Hepatocyte (in vitro differentiated cells): ENCODE measurements around the gene CSRP3. TPM values are rescaled to one million over a fixed set of nuclear protein-coding genes. Genes with fewer than 3 reads are reported as not detected.

ENCODE experiments used
- DNase-seq: peaks from one replicate; pipeline ENCODE4 v3.0.0-alpha.2; 2016; ENCODE audit warnings: low spot score
- H2AFZ ChIP-seq: fragments of 200-600 bp; sonication (generic); 2 replicates; pipeline ENCODE4 v1.6.0; 2016; ENCODE audit warnings: antibody characterized with exemption, mild to moderate bottlenecking
- H3K27ac ChIP-seq: fragments of 200-600 bp; sonication (generic); 2 replicates; pipeline ENCODE4 v1.5.1; 2016; ENCODE audit warnings: mild to moderate bottlenecking
- H3K27me3 ChIP-seq: fragments of 200-600 bp; sonication (generic); 2 replicates; pipeline ENCODE4 v1.6.1; 2016
- H3K36me3 ChIP-seq: fragments of 200-600 bp; sonication (generic); replicated peaks from 2 replicates; pipeline ENCODE4 v1.5.1; 2016; ENCODE audit warnings: low read depth; ENCODE audit not compliant: insufficient read depth
- H3K4me1 ChIP-seq: fragments of 200-600 bp; sonication (generic); 2 replicates; pipeline ENCODE4 v1.5.1; 2016; ENCODE audit warnings: mild to moderate bottlenecking, moderate library complexity; ENCODE audit not compliant: insufficient read depth
- H3K4me2 ChIP-seq: fragments of 200-600 bp; sonication (generic); 2 replicates; pipeline ENCODE4 v1.6.0; 2016
- H3K4me3 ChIP-seq: fragments of 200-600 bp; sonication (generic); 2 replicates; pipeline ENCODE4 v1.5.1; 2016; ENCODE audit warnings: mild to moderate bottlenecking
- H3K79me2 ChIP-seq: fragments of 200-600 bp; sonication (generic); 2 replicates; pipeline ENCODE4 v1.6.0; 2017; ENCODE audit warnings: mild to moderate bottlenecking
- H3K9me2 ChIP-seq: fragments of 200-600 bp; sonication (generic); replicated peaks from 2 replicates; pipeline ENCODE4 v1.6.0; 2017; ENCODE audit warnings: mild to moderate bottlenecking; ENCODE audit not compliant: insufficient read depth
- H3K9me3 ChIP-seq: fragments of 200-600 bp; sonication (generic); 2 replicates; pipeline ENCODE4 v1.5.1; 2016; ENCODE audit warnings: low read depth, mild to moderate bottlenecking
- H4K20me1 ChIP-seq: fragments of 200-600 bp; sonication (generic); 2 replicates; pipeline ENCODE4 v1.6.0; 2016; ENCODE audit warnings: mild to moderate bottlenecking; ENCODE audit not compliant: insufficient read depth, poor library complexity, severe bottlenecking
- CTCF ChIP-seq: fragments of 200-600 bp; sonication (generic); IDR thresholded peaks from 2 replicates; pipeline ENCODE4 v1.5.1; 2016; ENCODE audit warnings: antibody characterized with exemption, mild to moderate bottlenecking; ENCODE audit not compliant: poor library complexity
- EZH2 ChIP-seq: fragments of 200-600 bp; sonication (generic); IDR thresholded peaks from 2 replicates; pipeline ENCODE4 v1.6.1; 2016; ENCODE audit warnings: antibody characterized with exemption, mild to moderate bottlenecking, borderline replicate concordance
- EZH2phosphoT487 ChIP-seq: fragments of 200-600 bp; sonication (generic); IDR thresholded peaks from one replicate; pipeline ENCODE4 v1.6.1; 2018; ENCODE audit warnings: antibody characterized with exemption, mild to moderate bottlenecking, low read depth, moderate library complexity; ENCODE audit not compliant: unreplicated experiment, severe bottlenecking
- WGBS: methylation state at CpG from one replicate; pipeline ENCODE4 v1.1.6; 2016; ENCODE audit warnings: low lambda C conversion rate; ENCODE audit errors: missing lambda C conversion rate; 5-methylcytosine and 5-hydroxymethylcytosine counted together
- polyA plus RNA-seq: library from polyadenylated mRNA; unstranded; fragments of >200 nt; fragmentation: Nextera tagmentation; extraction: Ambion mirVana; gene quantifications from 2 replicates; pipeline ENCODE4 v1.2.1, GENCODE V29; 2016
- total RNA-seq: library from RNA; depleted of rRNA; stranded (reverse); fragments of >200 nt; gene quantifications from 2 replicates; pipeline ENCODE4 v1.2.3, GENCODE V29; 2014

Gene CSRP3
- total and polyA plus RNA-seq, 2 experiments from 2014 or later: 0.41 TPM; not detected in 1

GRCh38 chr11:19245351-19245750 lies 43.6 kb upstream of the CSRP3 start:
- H3K4me3 ChIP-seq: no peak overlapping the region
- no peaks in the 10 kb centered on the region for H3K79me2 ChIP-seq
- H3K4me1 ChIP-seq: peaks cover 5% of the 10 kb centered on the region
- H3K27me3 ChIP-seq: peaks cover 12% of the 10 kb centered on the region
- H3K9me3 ChIP-seq: no peaks in the 10 kb centered on the region
- no peaks in the 10 kb centered on the region for H4K20me1 ChIP-seq
- 72% methylated on average over 5 of the region's 5 CpGs for WGBS
- H2AFZ ChIP-seq: no peak overlapping the region
- no peak overlapping the region for H3K27ac ChIP-seq
- H3K36me3 ChIP-seq: no peaks in the 10 kb centered on the region
- H3K4me2 ChIP-seq: no peak overlapping the region
- no peak for DNase-seq
- no peaks in the 10 kb centered on the region for H3K9me2 ChIP-seq
- no peak for TF ChIP-seq EZH2phosphoT487
- no peak for TF ChIP-seq CTCF
- no peak for TF ChIP-seq EZH2

- no peaks in the 10 kb centered on the region for H3K9me3 ChIP-seq
- H3K9me2 ChIP-seq: no peaks in the 10 kb centered on the region
- H4K20me1 ChIP-seq: no peaks in the 10 kb centered on the region
- H3K36me3 ChIP-seq: no peaks in the 10 kb centered on the region
- no peak overlapping the region for H3K4me2 ChIP-seq
- peaks cover 1% of the 10 kb centered on the region for H3K79me2 ChIP-seq
- DNase-seq: peak; percentile 35
- TF ChIP-seq CTCF (no peak), EZH2phosphoT487 (no peak), EZH2 (no peak)
- H3K27ac ChIP-seq: no peak overlapping the region
- 80% methylated on average over 2 of the region's 2 CpGs for WGBS
- H3K27me3 ChIP-seq: peaks cover 12% of the 10 kb centered on the region
- H3K4me3 ChIP-seq: no peak overlapping the region
- peaks cover 5% of the 10 kb centered on the region for H3K4me1 ChIP-seq
- no peak overlapping the region for H2AFZ ChIP-seq
These were observed 42.8 kb upstream of the CSRP3 start for GRCh38 chr11:19244621-19245020.

- Histone ChIP-seq H3K27ac (no peak overlapping the region), H3K4me2 (no peak overlapping the region), H3K9me3 (no peaks in the 10 kb centered on the region), H3K4me1 (peaks cover 8% of the 10 kb centered on the region), H3K79me2 (peaks cover 7% of the 10 kb centered on the region), H2AFZ (no peak overlapping the region), H3K27me3 (peaks cover 12% of the 10 kb centered on the region), H3K9me2 (no peaks in the 10 kb centered on the region), H3K36me3 (no peaks in the 10 kb centered on the region), H4K20me1 (no peaks in the 10 kb centered on the region), H3K4me3 (no peak overlapping the region)
- TF ChIP-seq EZH2phosphoT487 (no peak), CTCF (no peak), EZH2 (no peak)
- peak; percentile 37 for DNase-seq
- WGBS: 66% methylated on average over 6 of the region's 6 CpGs
These were observed 42.3 kb upstream of the CSRP3 start for GRCh38 chr11:19244084-19244483.

- Histone ChIP-seq H3K79me2 (peaks cover 9% of the 10 kb centered on the region), H3K27ac (no peak overlapping the region), H3K4me3 (no peak overlapping the region), H3K9me3 (no peaks in the 10 kb centered on the region), H3K36me3 (no peaks in the 10 kb centered on the region), H2AFZ (no peak overlapping the region), H3K9me2 (no peaks in the 10 kb centered on the region), H4K20me1 (no peaks in the 10 kb centered on the region), H3K4me2 (no peak overlapping the region), H3K27me3 (peaks cover 12% of the 10 kb centered on the region), H3K4me1 (peaks cover 12% of the 10 kb centered on the region)
- TF ChIP-seq EZH2phosphoT487 (no peak), CTCF (no peak)
- no peak for DNase-seq
These were observed 41.8 kb upstream of the CSRP3 start for GRCh38 chr11:19243613-19244012.
